HG03521 (cell line): ENCODE measurements around the gene MSH5.

ENCODE experiments used
- ATAC-seq: cut with Tn5 transposase; IDR thresholded peaks from one replicate; pipeline ENCODE4 v1.9.1; 2021; ENCODE audit warnings: mild to moderate bottlenecking, moderate library complexity; ENCODE audit not compliant: unreplicated experiment

The MSH5 gene

DNA sequence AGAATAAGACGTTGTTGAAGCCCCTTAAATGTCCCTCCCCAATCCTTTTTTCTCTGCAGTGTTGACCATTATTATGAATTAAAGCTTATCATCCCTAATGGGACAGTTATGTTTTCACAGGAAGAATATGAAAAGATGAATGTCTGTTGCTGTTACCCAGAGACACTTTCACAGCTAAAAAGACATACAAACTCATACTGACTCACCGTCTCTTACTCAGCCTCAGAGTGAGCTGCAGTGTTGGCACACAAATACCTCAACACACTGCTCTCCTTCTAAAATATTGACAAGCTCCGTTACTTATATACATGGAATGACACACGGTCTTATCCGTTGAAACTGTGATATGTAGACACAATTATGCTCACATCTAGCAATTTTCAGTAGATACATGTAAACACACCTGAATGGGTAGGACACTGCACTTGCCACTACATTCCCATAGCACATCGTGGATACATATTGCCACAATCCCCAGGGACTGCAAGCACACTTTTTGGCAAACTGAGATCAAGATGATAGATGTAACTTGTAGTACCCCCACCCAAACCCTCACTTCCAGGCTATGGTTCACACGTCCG is 13.0 kb downstream of the MSH5 start:
- ATAC-seq: no peak

DNA sequence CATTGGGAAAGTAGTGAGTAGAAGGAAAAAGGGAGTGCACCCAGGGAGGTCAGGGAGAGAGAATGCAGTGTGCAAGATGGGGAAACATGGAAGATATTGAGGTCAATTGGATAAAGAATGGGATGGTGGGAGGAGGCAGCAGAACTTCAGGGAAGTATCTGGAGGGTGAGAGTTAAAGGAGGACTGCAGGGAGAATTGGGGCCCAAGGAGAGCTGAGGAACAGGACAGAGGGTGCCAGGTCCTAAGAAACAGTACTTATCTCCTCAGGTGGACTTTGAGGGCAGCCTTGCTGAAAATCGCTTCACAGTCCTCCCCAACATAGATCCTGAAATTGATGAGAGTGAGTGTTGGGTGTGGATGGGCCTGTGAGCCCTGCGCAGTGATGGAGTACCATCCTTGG is 18.5 kb downstream of the MSH5 start:
- no peak for ATAC-seq

DNA sequence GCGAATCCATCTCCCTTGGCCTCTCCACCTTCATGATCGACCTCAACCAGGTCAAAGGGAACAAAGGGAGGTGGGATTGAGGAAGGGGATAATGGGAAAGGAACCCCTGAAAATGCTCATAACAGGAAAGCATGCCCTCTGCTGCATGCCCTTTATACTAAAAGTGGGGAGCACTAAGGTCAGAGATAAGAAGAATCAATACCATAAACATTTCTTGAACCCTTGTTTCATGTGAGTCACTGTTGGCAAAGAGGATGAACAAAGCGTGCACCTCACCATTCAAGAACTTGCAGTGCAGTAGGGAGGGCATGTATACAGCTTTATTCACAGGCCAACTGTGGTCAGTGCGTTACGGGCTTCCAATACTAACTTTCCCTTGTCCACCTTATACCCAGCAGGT is 21.0 kb downstream of the MSH5 start:
- no peak for ATAC-seq

DNA sequence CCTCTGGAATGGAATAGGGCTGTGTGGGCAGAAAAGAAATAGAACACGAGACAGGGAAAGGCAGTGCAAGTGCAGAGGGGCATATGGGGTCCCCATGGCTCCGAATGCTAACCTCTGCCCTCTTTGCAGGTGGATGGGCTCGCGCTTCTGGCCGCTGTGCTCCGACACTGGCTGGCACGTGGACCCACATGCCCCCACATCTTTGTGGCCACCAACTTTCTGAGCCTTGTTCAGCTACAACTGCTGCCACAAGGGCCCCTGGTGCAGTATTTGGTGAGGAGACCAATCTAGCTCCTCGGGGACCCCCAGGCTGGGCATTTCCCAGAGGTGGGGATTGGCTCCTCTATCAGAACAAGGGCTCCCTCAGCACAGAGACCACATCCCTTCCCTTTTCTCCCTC is 21.5 kb downstream of the MSH5 start:
- no peak for ATAC-seq

DNA sequence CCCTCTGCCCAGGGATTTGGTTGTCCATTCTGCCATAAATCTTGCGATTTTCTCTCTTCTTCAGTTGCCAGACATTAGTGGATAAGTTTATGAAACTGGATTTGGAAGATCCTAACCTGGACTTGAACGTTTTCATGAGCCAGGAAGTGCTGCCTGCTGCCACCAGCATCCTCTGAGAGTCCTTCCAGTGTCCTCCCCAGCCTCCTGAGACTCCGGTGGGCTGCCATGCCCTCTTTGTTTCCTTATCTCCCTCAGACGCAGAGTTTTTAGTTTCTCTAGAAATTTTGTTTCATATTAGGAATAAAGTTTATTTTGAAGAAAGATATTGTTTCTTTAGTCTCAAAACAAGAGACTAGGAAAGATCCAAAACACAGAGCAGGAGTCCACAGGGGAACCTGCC is 22.6 kb downstream of the MSH5 start, which contains the start of gene SAPCD1:
SAPCD1 (plus strand) TSS at position 301 of the 400 bp plus-strand sequence. CDS start 399 bp downstream, outside the sequence.
- ATAC-seq: no peak

DNA sequence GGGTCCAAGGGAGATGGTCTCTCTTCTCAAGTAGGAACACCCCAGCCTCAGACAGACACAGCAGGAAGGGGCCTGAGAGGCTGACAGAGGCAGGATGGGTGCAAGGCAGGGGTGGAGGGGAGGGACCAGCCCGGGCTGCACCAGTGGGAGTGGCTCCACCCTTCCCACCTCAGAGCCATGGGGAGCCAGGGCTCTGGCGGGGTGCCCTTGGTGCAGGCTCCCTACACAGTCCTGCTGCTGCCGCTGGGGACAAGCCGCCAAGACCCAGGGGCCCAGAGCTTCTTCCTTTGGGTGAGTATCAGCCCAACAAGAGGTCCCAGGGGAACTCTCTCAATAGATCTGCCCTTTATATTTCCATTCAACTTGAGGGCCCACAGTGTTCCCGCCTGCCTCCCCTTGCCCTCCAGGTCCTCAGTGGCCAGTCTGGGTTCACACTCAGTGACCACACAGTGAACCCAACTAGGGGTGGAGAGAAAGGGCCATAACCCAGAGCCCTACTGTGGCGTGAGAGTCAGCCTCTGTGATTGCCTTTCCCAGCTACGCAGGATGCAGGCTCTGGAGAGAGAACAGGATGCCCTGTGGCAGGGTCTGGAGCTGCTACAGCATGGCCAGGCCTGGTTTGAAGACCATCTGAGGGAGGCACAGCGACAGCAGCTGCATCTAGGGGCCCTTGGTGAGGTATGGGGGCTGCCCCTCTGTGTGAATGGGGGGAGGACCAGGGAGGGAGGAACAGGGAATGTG is 23.2 kb downstream of the MSH5 start:
- ATAC-seq: no peak

DNA sequence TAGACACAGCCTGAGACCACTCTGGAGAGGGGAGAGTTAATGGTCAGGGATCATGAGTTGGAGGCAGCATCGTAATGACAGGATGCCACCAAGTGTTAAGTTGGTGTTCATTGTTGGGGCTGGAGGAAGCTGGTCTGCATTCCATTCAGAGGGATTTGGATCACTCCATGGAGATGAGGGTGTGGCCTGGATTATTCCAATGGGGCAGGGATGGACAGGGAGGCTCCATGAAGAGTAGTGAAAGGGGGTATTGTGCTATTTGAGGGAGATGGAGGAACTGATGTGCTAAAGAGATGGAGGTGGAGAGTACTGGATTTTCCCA is 23.8 kb downstream of the MSH5 start:
- ATAC-seq: no peak

DNA sequence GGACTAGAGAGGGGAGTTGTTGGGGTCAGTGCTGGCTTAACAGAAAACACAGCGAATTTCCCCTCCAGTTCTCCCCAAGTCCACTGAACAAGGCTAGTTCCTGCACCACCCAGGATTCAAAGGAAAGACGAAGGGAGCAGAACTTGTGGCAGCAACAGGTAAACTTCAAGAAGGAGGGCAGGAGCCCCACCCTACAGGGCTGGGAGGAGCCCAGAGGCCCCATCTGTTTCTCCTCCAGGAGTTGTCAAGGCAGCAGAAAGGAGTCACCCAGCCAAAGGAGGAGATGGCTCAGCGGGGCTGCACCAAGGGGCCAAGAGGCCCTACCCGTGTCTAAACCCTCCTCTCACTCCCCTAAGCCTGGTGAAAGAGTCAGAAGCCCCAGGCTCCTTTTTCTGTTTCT is 24.4 kb downstream of the MSH5 start:
- ATAC-seq: no peak

DNA sequence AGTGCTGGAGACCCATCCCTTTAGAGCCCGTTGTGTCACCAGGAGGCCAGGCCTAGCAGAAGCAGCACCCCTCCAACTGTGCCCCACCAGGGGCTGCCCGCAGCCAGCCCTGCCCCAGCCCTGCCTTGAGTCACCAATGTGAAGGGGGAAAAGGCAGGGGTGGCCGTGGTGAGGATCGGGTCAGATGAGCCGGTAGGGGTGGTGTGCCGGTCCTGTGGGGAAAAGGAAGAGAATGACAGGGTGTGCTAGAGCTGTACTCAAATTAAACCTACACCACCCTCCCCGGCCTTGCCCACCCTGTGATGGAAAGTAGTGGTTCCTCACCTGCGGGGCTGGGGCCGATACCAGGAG is 25.7 kb downstream of the MSH5 start:
- ATAC-seq: no peak

DNA sequence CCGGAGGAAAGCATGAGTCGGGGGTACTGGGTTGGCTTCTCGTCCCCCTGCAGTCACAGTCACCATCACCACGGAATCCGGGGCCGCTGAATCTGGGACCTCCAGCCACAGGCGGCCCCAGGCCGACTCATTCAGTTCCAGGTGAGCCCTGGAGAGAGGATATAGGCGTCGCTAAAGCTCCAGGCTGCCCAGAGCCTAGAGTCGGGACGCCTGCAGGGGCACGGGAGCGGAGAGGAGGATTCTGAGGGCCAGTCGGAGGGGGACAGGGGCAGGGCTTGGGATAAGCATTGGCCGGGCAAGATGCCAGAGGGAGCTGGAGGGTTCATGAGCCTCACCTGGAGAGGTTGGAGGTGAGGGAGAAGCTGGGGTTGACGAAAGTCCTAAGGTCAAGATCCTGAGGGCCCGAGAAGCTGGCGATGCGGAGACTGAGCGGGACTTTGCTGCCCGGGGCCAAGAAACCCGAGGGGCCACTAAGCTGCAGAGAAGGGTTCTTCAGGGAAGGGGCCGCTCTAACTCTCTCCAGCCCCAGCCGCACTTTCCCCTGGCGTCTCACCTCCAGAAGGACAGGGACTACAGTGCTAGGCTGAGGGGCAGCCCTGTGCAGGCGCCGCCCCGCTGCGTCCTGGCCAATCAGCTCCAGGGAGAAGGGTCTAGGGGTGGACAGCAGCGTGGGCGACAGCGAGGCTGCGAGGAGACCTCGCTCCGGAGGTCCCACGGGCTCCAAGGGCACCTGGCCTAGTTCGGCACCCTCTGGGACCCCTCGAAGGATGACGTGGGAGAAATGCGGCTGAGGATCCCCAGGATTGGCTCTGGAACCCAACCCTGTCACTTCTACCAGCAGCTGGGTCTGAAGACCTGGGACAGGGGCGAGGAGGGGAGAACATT is 26.3 kb downstream of the MSH5 start:
- ATAC-seq: no peak

DNA sequence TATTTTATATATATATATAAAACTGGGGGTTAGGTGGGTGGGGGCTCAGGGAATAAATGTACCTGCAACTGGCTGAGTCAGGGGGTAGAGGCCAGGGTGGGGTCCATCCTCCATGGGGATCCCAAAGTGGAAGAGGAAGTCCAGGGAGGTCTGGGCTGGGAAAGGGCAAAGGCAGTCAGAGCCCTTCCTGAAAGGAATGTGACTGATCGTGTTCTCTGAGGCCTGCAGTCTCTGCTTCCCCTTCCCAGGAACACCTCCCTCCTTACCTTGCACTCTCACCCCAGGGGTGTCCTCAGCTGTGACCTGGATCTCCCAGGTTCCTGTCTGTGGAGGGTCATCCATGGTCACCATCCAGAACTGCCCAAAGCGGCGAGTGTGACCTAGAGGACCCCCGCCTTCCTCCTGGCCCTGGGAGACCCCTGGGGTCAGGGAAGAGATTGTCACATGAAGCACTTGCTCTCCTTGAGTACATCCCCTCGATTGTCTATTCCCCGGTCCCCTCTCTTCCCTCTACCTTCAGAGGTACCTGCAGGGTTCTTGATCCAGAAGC is 27.4 kb downstream of the MSH5 start:
- ATAC-seq: no peak

DNA sequence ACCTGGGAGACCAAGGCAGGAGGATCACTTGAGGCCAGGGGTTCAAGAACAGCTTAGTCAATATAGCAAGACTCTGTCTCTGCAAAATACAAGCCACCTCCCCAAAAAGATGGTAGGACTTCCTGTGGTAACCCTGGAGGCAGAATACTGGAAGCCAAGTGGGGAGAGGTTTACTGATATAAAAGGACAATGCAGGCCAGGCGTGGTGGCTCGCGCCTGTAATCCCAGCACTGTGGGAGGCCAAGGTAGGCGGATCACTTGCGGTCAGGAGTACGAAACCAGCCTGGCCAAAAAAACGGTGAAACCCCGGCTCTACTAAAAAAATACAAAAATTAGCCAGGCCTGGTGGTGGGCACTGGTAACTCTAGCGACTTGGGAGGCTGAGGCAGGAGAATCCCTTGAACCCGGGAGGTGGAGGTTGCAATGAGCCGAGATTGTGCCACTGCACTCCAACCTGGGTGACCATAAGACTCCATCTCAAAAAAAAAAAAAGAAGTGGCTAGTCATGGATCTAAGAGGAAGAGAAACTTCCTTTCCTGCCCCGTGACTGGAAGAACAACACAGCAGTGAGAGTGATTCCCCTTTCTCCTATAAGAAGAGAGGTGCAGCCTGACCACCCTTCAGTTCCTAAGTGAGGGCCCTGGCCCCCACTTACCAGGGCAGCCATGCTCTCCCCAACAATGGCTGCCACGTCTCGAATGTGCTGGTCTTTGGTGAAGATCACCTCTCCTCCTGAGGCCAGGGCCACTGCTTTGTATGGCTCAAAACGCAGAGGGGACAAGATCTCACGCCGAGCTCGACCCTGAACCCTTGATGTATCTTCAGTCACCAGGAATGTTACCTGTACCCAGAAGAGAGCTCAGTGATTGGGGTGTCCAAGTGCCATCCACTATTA is 28.8 kb downstream of the MSH5 start:
- no peak for ATAC-seq

DNA sequence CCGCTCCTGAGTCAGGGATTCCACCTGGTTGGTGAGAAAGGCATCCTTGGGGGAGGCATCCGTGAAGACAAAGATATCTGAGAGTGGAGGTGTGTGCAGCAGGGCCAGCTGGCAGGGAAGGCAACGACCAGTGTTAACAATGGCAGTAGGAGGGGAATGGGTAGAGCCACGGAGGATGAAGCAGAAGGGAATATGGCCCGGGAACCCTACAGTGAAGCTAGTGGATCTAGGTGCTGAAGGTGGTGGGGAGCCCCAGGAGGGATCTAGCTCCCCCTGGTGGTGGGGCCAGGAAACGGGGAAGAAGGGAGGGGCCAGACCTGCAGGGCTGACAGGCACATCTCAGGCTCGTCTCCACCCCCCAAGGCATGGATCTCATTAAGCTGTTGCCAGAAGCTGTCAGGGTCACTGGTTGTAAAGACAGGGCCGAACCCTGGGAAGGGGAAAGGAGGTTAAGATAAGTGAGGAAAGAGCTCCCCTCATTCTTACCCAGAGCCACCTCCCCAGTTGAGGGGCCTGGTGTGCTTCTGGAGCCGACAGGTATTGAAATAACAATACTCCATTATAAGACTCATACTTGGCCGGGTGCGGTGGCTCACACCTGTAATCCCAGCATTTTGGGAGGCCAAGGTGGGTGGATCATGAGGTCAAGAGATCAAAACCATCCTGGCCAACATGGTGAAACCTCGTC is 30.0 kb downstream of the MSH5 start:
- no peak for ATAC-seq

DNA sequence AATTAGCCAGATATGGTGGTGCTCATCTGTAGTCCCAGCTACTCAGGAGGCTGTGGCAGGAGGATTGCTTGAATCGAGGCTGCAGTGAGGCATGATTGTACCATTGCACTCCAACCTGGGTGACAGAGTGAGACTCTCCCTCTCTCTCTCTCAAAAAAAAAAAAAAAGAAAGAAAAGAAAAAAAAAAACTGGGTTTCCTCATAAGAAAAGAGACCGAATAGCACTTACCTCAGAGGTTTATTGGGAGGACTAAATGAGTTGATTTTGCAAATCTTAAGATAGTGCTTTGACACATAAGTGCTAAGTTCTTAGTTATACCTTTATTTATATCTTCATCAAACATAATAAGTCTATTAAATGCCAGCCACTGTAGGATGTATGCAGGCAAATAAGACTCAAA is 31.1 kb downstream of the MSH5 start:
- ATAC-seq: no peak

DNA sequence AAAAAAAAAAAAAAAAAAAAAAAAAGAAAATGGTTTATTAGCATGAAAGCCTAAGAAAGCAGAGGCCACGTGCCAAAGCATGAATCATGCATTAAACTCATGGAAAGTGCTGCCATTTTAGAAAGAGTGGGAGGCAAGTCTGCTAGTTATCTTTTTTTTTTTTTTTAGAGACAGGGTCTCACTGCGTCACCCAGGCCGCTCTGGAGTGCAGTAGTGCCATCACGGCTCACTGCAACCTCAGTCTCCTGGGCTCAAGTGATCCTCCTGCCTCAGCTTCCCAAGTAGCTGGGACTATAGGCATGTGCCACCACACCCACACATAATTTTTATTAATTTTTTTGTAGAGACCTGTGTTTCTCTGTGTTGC is 32.2 kb downstream of the MSH5 start:
- no peak for ATAC-seq

DNA sequence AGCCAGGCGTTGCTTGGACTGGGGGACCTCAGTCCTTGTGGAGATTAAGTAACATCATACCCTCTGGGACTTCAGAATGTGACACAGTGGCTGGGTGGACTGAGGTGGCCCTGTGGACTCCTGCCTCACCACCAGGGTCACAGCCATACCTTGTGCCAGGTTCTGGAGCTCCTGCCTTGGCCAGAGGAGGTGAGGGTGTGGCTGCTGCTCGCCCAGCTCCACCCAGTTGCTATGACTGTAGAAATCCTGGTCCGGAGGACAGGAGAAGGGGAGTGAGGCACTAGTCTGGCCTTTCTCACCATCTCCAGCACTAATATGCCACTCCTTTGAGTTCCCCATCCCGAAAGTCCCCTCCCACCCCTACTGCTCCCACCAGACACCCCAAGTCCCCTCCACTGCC is 35.4 kb downstream of the MSH5 start:
- no peak for ATAC-seq

DNA sequence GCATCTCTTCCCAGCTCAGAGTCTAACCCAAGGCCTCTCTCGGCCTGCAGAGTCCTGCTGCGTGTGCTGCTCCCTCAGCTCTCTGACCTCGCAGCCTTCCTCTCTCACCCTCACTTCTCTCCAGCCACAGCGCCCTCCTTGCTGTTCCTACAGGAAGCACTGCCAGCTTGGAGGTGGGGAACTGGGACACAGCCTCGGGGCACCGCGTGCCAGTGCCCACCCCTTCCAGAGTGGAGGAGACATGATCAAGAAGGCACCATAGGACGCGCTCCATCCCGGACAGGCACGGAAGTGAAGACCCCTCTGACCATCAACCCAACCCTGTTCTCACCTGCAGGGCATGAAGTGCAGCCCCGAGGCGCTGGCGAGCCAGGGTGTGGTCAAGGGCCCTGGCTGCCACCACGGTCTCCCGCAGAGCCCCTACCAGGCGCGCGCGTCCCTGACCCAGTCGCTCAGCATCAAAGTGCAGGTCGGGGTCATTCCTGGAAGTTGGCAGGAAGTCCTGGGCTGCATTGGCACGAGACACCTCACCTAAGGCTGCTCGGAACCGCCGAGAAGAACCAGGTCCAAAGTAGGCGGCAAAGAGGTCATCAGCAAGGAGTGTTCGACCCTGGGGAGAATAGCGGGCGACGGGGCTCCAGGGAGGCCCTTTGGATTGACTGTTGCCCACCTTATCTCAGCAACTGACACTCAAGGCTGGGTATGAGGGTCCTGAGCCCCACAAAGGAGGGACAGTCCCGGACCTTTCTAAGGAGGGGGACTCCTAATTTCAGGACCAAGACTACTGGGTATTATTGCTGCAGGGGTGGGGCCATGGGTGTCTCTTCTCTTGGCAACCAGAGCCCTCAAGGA is 36.1 kb downstream of the MSH5 start:
- no peak for ATAC-seq

DNA sequence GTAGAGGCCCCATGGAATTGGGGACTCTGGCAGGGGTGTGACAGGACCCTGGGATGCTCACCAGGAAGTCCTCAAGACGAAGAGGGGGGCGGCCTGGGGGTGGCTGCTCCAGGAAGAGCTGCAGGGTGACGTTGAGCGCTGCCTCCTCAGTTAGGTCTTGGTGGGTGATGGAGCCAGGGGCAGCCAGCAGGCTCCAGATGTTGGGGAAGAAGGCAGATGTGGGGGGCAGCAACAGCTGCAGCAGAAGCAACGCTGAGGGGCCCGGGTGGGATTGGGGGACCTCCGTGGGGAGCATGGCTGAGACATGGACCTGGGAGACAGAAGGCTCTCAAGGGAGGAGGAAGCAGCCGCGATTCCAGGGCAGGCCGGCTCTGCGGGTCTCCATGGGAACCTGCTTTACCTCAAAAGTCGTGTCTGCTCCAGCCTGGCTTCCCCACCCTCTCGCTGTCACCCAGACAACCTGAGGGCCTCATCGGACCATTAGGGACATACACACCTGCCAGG is 36.7 kb downstream of the MSH5 start:
- no peak for ATAC-seq

DNA sequence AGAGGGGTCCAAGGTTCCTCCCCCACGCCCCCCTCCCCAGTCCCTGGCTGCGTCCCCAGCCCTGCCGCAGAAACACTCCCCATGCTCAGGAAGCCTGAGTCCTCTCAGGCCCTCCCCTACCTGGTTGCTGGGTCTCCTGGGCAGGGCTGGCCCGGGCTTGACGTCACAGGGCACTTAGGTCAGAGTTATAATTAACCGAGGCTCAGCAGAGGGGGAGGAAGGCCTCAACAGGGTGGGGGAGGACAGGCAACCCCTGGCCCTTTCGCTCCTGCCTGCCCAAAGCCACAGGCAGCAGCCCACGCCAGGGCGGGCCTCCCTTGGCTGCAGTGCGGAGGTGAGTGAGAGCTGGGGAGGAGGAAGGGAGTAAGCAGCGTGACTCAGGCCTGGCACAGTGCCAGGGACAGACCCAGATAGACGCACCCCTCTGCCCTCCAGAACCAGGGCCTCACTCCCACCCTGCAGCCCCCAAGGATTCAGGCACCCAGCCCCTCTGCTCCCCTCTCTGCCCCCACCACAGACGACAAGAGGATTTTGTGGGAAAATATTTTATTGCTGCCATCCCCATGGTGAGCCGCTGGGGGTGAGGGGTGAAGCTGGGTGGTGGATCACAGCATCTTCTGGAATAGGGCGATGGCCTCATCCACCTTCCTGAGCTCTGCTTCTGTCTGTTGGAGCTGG is 37.3 kb downstream of the MSH5 start, which contains the start of gene VWA7:
VWA7 (minus strand) TSS at position 340 of the 678 bp plus-strand sequence. CDS start 549 bp downstream, outside the sequence.
- ATAC-seq: no peak
